ENCODE data around the gene TSPAN18. TPM values are rescaled to one million over a fixed set of nuclear protein-coding genes. Genes with fewer than 3 reads are reported as not detected.

Gene TSPAN18
- total RNA-seq, 4 donors from 2014 or later, result 2.6 to 28.9 (median 4.9) TPM

- TF ChIP-seq POLR2AphosphoS5 (IDR thresholded peaks at IDR 0.05) (no peak), POLR2A (IDR thresholded peaks at IDR 0.05) (no peak), CTCF (IDR thresholded peaks at IDR 0.05) (no peak), EP300 (IDR thresholded peaks at IDR 0.05; ENCODE audit: low read depth) (no peak)
- in situ Hi-C loops (cut with MboI; ENCODE audit: low pct_ligation_motif_present in 1 of 4, low pct_unique_long_range_greater_than_20kb in 1 of 4, low sequenced_read_pairs in 3 of 4) (loop anchor here in 2 of 4 donors (10.0 to 25.0 kb wide), 3 partner anchors 191 to 616 kb away; no protein-coding TSS in a partner anchor), intact Hi-C loops (cut with DNase I; ENCODE audit: low total_unique reads) (no loop called here)
- Histone ChIP-seq H3K27me3 (no peaks in the 10 kb centered on the region), H3K9me3 (no peaks in the 10 kb centered on the region), H3K27ac (no peak overlapping the region), H3K36me3 (no peaks in the 10 kb centered on the region), H3K4me1 (peaks cover 0 to 8% (median 0%) of the 10 kb centered on the region in 4 donors), H3K4me3 (no peak overlapping the region)
- no peak for DNase-seq
- WGBS, 2 donors (ENCODE audit: low coverage in 1 of 2), result 80 to 93% methylated on average over 2 to 3 of the region's 3 CpGs
Observed at GRCh38 chr11:44903518-44903917, 176.8 kb downstream of the TSPAN18 start.

- Histone ChIP-seq H3K36me3 (no peaks in the 10 kb centered on the region), H3K27me3 (no peaks in the 10 kb centered on the region), H3K4me1 (peaks cover 0 to 8% (median 0%) of the 10 kb centered on the region in 4 donors), H3K4me3 (no peak overlapping the region), H3K9me3 (no peaks in the 10 kb centered on the region), H3K27ac (no peak overlapping the region)
- intact Hi-C loops (cut with DNase I; ENCODE audit: low total_unique reads) (no loop called here), in situ Hi-C loops (cut with MboI; ENCODE audit: low pct_ligation_motif_present in 1 of 4, low pct_unique_long_range_greater_than_20kb in 1 of 4, low sequenced_read_pairs in 3 of 4) (loop anchor here in 2 of 4 donors (10.0 to 25.0 kb wide), 3 partner anchors 192 to 617 kb away; no protein-coding TSS in a partner anchor)
- 83 to 96% methylated on average over 5 to 12 of the region's 12 CpGs for WGBS, 2 donors (ENCODE audit: low coverage in 1 of 2)
- DNase-seq, result no peak
- TF ChIP-seq POLR2A (IDR thresholded peaks at IDR 0.05) (no peak), CTCF (IDR thresholded peaks at IDR 0.05) (no peak), POLR2AphosphoS5 (IDR thresholded peaks at IDR 0.05) (no peak)
Observed at GRCh38 chr11:44904261-44905020, 177.7 kb downstream of the TSPAN18 start.

GRCh38 chr11:44905131-44905866 lies 178.5 kb downstream of the TSPAN18 start:
- in situ Hi-C loops (cut with MboI; ENCODE audit: low pct_ligation_motif_present in 1 of 4, low pct_unique_long_range_greater_than_20kb in 1 of 4, low sequenced_read_pairs in 3 of 4), result loop anchor here in 2 of 4 donors (10.0 to 25.0 kb wide), 3 partner anchors 193 to 618 kb away; no protein-coding TSS in a partner anchor
- H3K27me3 ChIP-seq, result no peaks in the 10 kb centered on the region
- WGBS, 2 donors (ENCODE audit: low coverage in 1 of 2), result 70 to 80% methylated on average over 5 to 9 of the region's 9 CpGs
- DNase-seq, result no peak
- H3K4me1 ChIP-seq, result peaks cover 0 to 8% (median 0%) of the 10 kb centered on the region in 4 donors
- no peak overlapping the region for H3K4me3 ChIP-seq
- no peaks in the 10 kb centered on the region for H3K36me3 ChIP-seq
- no peaks in the 10 kb centered on the region for H3K9me3 ChIP-seq
- no peak overlapping the region for H3K27ac ChIP-seq
- no peak for TF ChIP-seq EP300 (IDR thresholded peaks at IDR 0.05; ENCODE audit: low read depth)
- no peak for TF ChIP-seq CTCF (IDR thresholded peaks at IDR 0.05)
- no peak for TF ChIP-seq POLR2A (IDR thresholded peaks at IDR 0.05)
- intact Hi-C loops (cut with DNase I; ENCODE audit: low total_unique reads), result no loop called here

GRCh38 chr11:44906649-44907048 lies 179.9 kb downstream of the TSPAN18 start:
- H3K27ac ChIP-seq, result no peak overlapping the region
- no peaks in the 10 kb centered on the region for H3K9me3 ChIP-seq
- no peaks in the 10 kb centered on the region for H3K36me3 ChIP-seq
- intact Hi-C loops (cut with DNase I; ENCODE audit: low total_unique reads) (no loop called here), in situ Hi-C loops (cut with MboI; ENCODE audit: low pct_ligation_motif_present in 1 of 4, low pct_unique_long_range_greater_than_20kb in 1 of 4, low sequenced_read_pairs in 3 of 4) (loop anchor here in 2 of 4 donors (10.0 to 25.0 kb wide), 3 partner anchors 194 to 619 kb away; no protein-coding TSS in a partner anchor)
- no peak overlapping the region for H3K4me3 ChIP-seq
- H3K27me3 ChIP-seq, result no peaks in the 10 kb centered on the region
- DNase-seq, result peak; percentile 34
- H3K4me1 ChIP-seq, result peaks cover 0 to 17% (median 0%) of the 10 kb centered on the region in 4 donors
- TF ChIP-seq EP300 (IDR thresholded peaks at IDR 0.05; ENCODE audit: low read depth) (peak; percentile 67), CTCF (IDR thresholded peaks at IDR 0.05) (no peak)
- WGBS, 2 donors (ENCODE audit: low coverage in 1 of 2), result 52% methylated on average over 5 of the region's 5 CpGs; no CpG with 5 or more reads in 1 of the 2 donors

Measured in transverse colon (tissue), 4 donors.